ENCODE measurements around the gene LSS. TPM values are rescaled to one million over a fixed set of nuclear protein-coding genes. Genes with fewer than 3 reads are reported as not detected.
A peak's percentile ranks its signal among the peaks of the same experiment; 100 is the strongest.

The LSS gene
- total and polyA plus RNA-seq, 8 donors = 16.1 to 34.1 (median 25.2) TPM

DNA sequence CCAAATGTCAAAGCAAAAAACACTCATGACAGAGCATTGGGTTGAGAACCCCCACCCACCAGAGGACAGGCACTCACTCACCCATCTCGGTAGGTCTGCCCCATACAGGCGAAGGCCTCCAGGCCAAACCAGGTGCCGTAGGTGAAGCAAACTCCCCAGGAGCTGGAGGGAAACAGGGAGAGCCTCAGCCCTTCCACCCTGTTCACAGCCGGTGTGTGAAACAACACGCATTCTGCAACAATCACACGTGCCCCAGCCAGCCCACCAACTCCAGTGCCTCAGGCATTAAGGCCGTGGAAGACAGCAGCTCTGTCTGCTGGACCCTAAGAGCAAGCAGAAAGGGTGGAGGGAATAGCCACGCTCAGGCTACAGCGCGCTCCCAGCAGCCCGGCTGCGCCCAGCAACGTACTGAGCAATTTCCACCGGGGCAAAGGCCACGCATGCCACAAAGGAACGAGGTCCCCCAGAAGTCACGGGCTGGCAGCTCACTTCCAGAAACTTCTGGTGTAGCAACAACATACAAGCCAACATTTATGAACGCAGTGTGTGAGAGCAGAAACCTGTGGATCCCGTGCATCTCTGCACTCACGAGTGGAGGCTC lies 32.9 kb downstream of the LSS start:
- Histone ChIP-seq H3K9me3 (no peaks in the 10 kb centered on the region), H3K4me1 (no peaks in the 10 kb centered on the region), H3K36me3 (peaks cover 0 to 39% (median 6%) of the 10 kb centered on the region in 3 donors), H3K4me3 (no peak overlapping the region), H3K27me3 (no peaks in the 10 kb centered on the region), H3K27ac (no peak overlapping the region)
- intact Hi-C loops (cut with DNase I) = no loop called here
- 92 to 94% methylated on average over 20 of the region's 20 CpGs for WGBS, 2 donors
- TF ChIP-seq, protein P1, sequence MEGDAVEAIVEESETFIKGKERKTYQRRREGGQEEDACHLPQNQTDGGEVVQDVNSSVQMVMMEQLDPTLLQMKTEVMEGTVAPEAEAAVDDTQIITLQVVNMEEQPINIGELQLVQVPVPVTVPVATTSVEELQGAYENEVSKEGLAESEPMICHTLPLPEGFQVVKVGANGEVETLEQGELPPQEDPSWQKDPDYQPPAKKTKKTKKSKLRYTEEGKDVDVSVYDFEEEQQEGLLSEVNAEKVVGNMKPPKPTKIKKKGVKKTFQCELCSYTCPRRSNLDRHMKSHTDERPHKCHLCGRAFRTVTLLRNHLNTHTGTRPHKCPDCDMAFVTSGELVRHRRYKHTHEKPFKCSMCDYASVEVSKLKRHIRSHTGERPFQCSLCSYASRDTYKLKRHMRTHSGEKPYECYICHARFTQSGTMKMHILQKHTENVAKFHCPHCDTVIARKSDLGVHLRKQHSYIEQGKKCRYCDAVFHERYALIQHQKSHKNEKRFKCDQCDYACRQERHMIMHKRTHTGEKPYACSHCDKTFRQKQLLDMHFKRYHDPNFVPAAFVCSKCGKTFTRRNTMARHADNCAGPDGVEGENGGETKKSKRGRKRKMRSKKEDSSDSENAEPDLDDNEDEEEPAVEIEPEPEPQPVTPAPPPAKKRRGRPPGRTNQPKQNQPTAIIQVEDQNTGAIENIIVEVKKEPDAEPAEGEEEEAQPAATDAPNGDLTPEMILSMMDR (IDR thresholded peaks at IDR 0.05) = no peak
- ATAC-seq (no peak), FAIRE-seq (no peak), DNase-seq (peak in 1 of 6 donors; percentile 4)

DNA sequence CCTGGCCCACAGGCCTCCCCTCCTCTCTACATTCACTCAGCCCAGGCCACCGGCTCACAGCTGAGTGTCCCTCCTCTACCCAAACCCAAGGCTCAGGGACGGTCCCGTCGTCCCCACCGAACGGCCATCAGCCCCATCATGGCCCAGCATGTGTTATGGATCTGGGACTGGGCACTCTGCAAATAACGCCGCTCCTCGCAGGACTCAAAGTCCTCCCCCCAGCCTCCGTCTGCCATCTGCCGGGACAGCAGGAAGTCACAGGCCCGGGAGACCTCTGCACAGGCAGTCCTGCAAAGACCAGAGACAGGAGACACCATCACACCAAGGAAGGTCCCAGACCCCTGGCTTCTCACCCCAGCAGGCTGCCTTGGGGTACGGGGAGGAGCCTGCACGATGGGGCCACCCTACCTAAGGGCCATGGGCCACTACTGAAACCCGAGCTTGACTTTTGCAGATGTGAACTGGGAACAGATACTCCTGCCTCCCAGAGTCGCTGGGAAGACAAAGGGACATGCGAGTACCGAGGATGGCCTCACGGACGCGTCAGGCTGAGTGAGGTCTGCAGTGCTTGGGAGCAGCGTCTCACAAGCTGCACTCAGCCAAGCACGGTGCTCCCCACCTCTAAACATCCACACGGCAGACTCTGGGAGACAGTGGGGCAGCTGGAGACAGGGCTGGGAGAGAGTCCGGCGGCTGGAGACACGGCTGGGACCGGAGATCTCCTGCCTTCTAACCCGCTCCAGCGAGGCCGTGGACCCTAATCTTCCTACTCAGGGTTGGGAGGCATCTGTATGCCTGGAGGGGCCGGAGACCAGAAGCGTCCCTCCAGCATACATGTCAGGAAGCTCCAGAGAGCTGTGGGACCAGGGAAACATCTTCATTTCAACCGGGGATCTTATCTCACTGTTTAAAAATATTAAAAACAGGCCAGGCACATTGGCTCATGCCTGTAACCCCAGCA lies 33.9 kb downstream of the LSS start:
- Histone ChIP-seq H3K36me3 (peaks cover 0 to 32% (median 6%) of the 10 kb centered on the region in 3 donors), H3K27ac (no peak overlapping the region), H3K9me3 (no peaks in the 10 kb centered on the region), H3K4me1 (no peaks in the 10 kb centered on the region), H3K4me3 (no peak overlapping the region), H3K27me3 (no peaks in the 10 kb centered on the region)
- TF ChIP-seq, protein P1 (IDR thresholded peaks at IDR 0.05) = no peak
- WGBS, 2 donors = 93 to 95% methylated on average over 34 of the region's 34 CpGs
- ATAC-seq (no peak), FAIRE-seq (no peak), DNase-seq (peak in 3 of 6 donors; percentile 7 to 53 (median 11))
- intact Hi-C loops (cut with DNase I) = no loop called here

DNA sequence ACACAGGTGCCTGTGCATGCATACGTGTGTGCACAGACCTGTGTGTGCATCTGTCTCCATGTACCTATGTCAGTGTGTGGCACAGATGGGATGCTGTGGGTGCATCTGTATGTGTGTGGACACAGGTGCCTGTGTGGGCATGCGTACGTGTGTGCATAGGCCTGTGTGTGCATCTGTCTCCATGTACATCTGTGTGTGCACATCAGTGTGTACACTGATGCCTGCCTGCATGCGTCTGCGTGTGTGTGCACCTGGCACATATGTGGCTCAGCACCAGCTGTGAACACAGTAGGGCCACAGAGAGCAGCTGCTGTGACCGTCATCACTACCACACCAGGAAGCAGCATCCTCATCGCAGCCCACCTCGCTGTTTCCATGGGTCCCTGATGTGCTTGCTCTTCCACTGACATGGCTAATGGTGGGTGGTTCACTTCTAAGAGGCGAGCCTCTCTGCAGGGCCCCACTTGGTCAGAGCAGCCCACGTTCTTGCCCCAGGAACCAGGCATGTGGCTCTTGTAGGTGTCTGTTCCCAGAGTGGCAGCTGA lies 34.7 kb downstream of the LSS start:
- DNase-seq (no peak), FAIRE-seq (no peak), ATAC-seq (no peak)
- intact Hi-C loops (cut with DNase I) = no loop called here
- Histone ChIP-seq H3K36me3 (peaks cover 0 to 28% (median 6%) of the 10 kb centered on the region in 3 donors), H3K4me1 (no peaks in the 10 kb centered on the region), H3K27me3 (no peaks in the 10 kb centered on the region), H3K4me3 (no peak overlapping the region), H3K9me3 (no peaks in the 10 kb centered on the region), H3K27ac (no peak overlapping the region)
- WGBS, 2 donors = 95 to 97% methylated on average over 10 of the region's 10 CpGs
- TF ChIP-seq, protein P1 (IDR thresholded peaks at IDR 0.05) = no peak

DNA sequence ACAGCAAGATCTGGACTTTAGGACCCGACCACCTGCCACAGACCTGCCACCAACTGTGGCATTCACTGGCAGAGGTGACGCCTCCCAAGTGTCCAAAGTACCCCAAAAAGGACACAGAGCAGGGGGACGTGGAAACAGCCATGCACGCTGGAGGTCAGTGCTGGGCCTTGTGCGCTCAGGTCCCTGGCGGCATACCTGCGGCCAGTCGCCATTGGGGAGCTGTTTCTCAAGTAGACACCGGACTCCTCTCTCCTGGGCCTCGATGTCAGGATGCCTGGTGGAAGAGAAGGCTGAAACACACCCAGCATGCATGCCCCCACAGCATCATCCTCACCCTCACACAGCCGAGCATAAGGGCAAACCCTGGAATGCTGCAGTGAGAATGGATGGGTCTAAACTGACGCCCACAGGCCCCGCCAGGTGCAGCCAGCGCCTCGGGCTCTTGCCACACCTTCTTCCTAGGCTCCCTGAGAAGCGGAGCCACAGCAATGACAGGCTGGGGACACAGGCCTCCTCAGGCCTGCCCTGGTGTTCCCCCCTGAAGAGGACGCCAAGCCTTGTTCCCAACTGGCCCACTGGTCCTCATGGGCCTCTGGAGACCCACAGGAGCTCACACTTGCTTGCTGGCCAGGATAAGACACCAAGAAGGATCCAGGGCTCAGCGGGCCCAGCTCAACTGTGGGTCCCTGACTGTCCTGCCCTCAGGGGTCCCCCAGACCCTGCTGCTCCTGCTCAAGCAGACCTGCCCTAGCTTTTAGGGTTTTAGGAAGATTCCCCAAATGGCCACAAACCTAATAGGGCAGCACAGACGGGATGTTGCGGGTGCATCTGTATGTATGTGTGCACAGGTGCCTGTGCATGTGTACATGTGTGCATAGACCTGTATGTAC lies 36.6 kb downstream of the LSS start:
- H3K9me3 ChIP-seq = no peaks in the 10 kb centered on the region
- no peak overlapping the region for H3K27ac ChIP-seq
- no peak overlapping the region for H3K4me3 ChIP-seq
- TF ChIP-seq, protein P1 (IDR thresholded peaks at IDR 0.05) = no peak
- no peaks in the 10 kb centered on the region for H3K4me1 ChIP-seq
- peaks cover 0 to 28% (median 6%) of the 10 kb centered on the region in 3 donors for H3K36me3 ChIP-seq
- DNase-seq = no peak
- FAIRE-seq = no peak
- intact Hi-C loops (cut with DNase I) = no loop called here
- no peaks in the 10 kb centered on the region for H3K27me3 ChIP-seq
- ATAC-seq = no peak
- 94 to 95% methylated on average over 20 of the region's 20 CpGs for WGBS, 2 donors

All from pancreas (tissue), 10 donors.